ENCODE results near the gene CAMTA1.

The CAMTA1 gene

DNA sequence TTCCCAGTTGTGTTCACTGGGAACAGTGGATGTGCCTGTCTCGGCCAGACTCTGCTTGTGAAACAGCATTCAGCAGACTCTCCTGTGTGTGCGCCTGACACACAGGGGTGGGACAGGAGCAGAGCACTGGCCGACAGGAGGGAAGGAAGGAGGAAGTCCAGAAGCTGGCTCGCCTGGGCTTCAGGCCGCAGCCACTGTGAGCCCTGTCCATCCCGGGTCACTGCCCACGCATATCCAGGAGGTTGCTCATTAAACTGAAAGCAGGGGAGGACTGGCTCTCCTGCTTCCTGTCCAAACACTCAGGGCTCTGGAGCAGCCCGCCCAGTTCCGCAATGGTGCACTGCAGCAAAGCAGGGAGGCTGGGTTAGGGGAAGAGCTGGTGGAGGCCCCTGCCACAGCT, 767.1 kb downstream of the CAMTA1 start:
- Histone ChIP-seq H3K9me2 (replicated peaks; ENCODE audit: insufficient read depth, low read length) (no peaks in the 10 kb centered on the region), H3K9me3 (replicated peaks; ENCODE audit: insufficient read depth, low read length) (no peaks in the 10 kb centered on the region), H3K27ac (ENCODE audit: low read length) (no peak overlapping the region), H3K79me2 (ENCODE audit: low read length) (no peaks in the 10 kb centered on the region), H3K36me3 (replicated peaks; ENCODE audit: insufficient read depth, low read length) (no peaks in the 10 kb centered on the region), H3K27me3 (replicated peaks; ENCODE audit: insufficient read depth, low read length) (peaks cover 66% of the 10 kb centered on the region), H3K4me1 (ENCODE audit: low read length) (no peaks in the 10 kb centered on the region), H4K20me1 (ENCODE audit: insufficient read depth, low read length) (no peaks in the 10 kb centered on the region), H2AFZ (ENCODE audit: low read length) (no peak overlapping the region), H3F3A (ENCODE audit: insufficient read depth, low read length) (no peaks in the 10 kb centered on the region), H3K4me3 (ENCODE audit: low read length) (no peak overlapping the region), H3K4me2 (ENCODE audit: low read depth, low read length) (no peak overlapping the region), H3K9ac (ENCODE audit: low read length) (no peak overlapping the region)
- no peak for DNase-seq
- no peak for TF ChIP-seq EZH2 (optimal IDR thresholded peaks at IDR 0.05; ENCODE audit: low read depth, low read length)
- no peak for TF ChIP-seq EZH2phosphoT487 (IDR thresholded peaks at IDR 0.05; ENCODE audit: low read length)
- TF ChIP-seq, protein P1, sequence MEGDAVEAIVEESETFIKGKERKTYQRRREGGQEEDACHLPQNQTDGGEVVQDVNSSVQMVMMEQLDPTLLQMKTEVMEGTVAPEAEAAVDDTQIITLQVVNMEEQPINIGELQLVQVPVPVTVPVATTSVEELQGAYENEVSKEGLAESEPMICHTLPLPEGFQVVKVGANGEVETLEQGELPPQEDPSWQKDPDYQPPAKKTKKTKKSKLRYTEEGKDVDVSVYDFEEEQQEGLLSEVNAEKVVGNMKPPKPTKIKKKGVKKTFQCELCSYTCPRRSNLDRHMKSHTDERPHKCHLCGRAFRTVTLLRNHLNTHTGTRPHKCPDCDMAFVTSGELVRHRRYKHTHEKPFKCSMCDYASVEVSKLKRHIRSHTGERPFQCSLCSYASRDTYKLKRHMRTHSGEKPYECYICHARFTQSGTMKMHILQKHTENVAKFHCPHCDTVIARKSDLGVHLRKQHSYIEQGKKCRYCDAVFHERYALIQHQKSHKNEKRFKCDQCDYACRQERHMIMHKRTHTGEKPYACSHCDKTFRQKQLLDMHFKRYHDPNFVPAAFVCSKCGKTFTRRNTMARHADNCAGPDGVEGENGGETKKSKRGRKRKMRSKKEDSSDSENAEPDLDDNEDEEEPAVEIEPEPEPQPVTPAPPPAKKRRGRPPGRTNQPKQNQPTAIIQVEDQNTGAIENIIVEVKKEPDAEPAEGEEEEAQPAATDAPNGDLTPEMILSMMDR (IDR thresholded peaks at IDR 0.05; ENCODE audit: low read length) = no peak

DNA sequence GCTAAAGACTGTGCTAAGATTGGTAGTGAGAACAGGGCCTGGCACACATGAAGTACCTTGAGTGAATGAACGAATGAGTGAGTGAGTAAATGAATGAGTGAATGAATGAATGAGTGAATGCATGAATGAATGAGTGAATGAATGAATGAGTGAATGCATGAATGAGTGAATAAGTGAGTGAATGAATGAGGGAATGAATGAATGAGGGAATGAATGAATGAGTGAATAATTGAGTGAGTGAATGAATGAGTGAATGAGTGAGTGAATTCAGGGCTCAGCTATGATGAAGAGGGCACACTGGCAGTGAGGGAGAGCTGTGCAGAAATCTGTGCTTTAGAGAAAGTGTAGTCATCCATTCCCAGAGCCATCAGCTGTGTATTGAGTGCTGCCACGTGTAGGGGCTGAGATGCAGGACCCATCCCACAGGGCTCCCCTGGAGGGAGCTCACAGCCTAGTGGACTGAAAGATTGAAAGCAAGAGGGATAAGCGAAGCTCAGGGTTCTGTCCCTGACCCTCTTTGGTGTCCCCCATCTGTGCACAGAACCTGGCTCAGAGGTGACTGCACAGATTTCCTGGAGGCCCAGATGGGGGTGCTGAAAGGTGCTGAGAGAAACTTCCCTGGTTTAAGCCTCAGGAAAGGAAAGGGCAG, 767.9 kb downstream of the CAMTA1 start:
- no peaks in the 10 kb centered on the region for H3K79me2 ChIP-seq (ENCODE audit: low read length)

DNA sequence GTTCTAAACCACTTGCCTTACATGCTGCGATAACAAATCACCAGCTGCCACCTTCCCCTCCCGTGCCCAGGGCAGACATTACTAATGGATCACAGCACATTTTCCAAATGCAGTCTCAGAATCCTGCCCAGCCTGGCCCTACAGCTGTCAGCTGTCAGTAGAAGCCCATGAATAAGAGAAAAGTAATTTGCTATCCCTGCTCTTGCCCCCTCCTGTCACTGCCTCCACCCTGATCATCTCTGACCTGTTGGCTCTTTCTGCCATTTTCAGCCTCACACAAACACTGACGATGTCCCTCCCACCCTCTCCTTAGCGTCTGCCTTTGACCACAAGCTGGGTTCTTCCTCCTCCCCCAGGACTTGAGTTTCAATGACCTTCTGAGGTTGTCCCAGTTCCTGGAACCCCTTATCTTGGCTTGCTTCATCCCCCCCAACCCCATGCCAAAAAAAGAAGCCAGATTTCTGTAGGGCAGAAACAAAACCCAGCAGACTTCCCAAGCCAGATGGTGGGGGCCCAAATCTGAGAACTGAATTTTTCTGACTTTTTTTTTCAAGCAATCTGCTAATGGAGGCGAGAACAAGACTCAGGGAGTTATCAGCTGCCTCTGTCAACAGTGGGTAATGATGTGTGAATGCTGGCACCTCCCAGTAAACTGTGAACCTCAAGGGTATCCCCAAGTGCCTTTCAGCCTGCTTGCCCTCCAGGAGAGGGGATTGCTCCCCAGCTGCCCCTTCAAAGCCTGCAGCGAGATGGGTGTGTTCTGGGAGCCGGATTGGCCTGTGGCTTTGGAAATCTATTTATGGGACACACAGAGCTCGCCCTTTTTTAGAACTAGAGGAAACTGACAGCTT, 769.4 kb downstream of the CAMTA1 start:
- no peak overlapping the region for H3K27ac ChIP-seq (ENCODE audit: low read length)
- TF ChIP-seq EZH2phosphoT487 (IDR thresholded peaks at IDR 0.05; ENCODE audit: low read length) = no peak
- TF ChIP-seq EZH2 (optimal IDR thresholded peaks at IDR 0.05; ENCODE audit: low read depth, low read length) = no peak
- TF ChIP-seq, protein P1 (IDR thresholded peaks at IDR 0.05; ENCODE audit: low read length) = no peak
- no peaks in the 10 kb centered on the region for H3K9me2 ChIP-seq (replicated peaks; ENCODE audit: insufficient read depth, low read length)
- no peaks in the 10 kb centered on the region for H3F3A ChIP-seq (ENCODE audit: insufficient read depth, low read length)
- H3K79me2 ChIP-seq (ENCODE audit: low read length) = no peaks in the 10 kb centered on the region
- no peak overlapping the region for H2AFZ ChIP-seq (ENCODE audit: low read length)
- peaks cover 83% of the 10 kb centered on the region for H3K27me3 ChIP-seq (replicated peaks; ENCODE audit: insufficient read depth, low read length)
- no peaks in the 10 kb centered on the region for H3K4me1 ChIP-seq (ENCODE audit: low read length)
- DNase-seq = no peak
- H3K36me3 ChIP-seq (replicated peaks; ENCODE audit: insufficient read depth, low read length) = no peaks in the 10 kb centered on the region
- no peaks in the 10 kb centered on the region for H4K20me1 ChIP-seq (ENCODE audit: insufficient read depth, low read length)
- H3K4me2 ChIP-seq (ENCODE audit: low read depth, low read length) = no peak overlapping the region
- no peaks in the 10 kb centered on the region for H3K9me3 ChIP-seq (replicated peaks; ENCODE audit: insufficient read depth, low read length)
- no peak overlapping the region for H3K4me3 ChIP-seq (ENCODE audit: low read length)
- no peak overlapping the region for H3K9ac ChIP-seq (ENCODE audit: low read length)

More for the DNA sequence above, 767.9 kb downstream of the CAMTA1 start:
- Histone ChIP-seq H3F3A (ENCODE audit: insufficient read depth, low read length) (no peaks in the 10 kb centered on the region), H3K9ac (ENCODE audit: low read length) (no peak overlapping the region), H3K4me2 (ENCODE audit: low read depth, low read length) (no peak overlapping the region), H4K20me1 (ENCODE audit: insufficient read depth, low read length) (no peaks in the 10 kb centered on the region), H2AFZ (ENCODE audit: low read length) (no peak overlapping the region), H3K27ac (ENCODE audit: low read length) (no peak overlapping the region), H3K4me3 (ENCODE audit: low read length) (no peak overlapping the region), H3K27me3 (replicated peaks; ENCODE audit: insufficient read depth, low read length) (peaks cover 69% of the 10 kb centered on the region), H3K9me2 (replicated peaks; ENCODE audit: insufficient read depth, low read length) (no peaks in the 10 kb centered on the region), H3K4me1 (ENCODE audit: low read length) (no peaks in the 10 kb centered on the region), H3K36me3 (replicated peaks; ENCODE audit: insufficient read depth, low read length) (no peaks in the 10 kb centered on the region), H3K9me3 (replicated peaks; ENCODE audit: insufficient read depth, low read length) (no peaks in the 10 kb centered on the region)
- no peak for DNase-seq
- TF ChIP-seq EZH2 (optimal IDR thresholded peaks at IDR 0.05; ENCODE audit: low read depth, low read length) = no peak
- TF ChIP-seq EZH2phosphoT487 (IDR thresholded peaks at IDR 0.05; ENCODE audit: low read length) = no peak
- TF ChIP-seq, protein P1 (IDR thresholded peaks at IDR 0.05; ENCODE audit: low read length) = no peak
